Mesenchymal stem cell (in vitro differentiated cells and primary cell): Measurements from ENCODE around the gene NES.

Source experiments
- DNase-seq: peaks from one replicate; pipeline ENCODE4 v3.0.0-alpha.2; 2013
- H2AFZ ChIP-seq: one replicate; pipeline ENCODE4 v1.6.1; 2013; ENCODE audit warnings: low read depth, mild to moderate bottlenecking, control low read depth, inconsistent platforms, low read length, moderate library complexity
- H2AK5ac ChIP-seq: 2 replicates; pipeline ENCODE4 v1.6.1; 2013; ENCODE audit warnings: low read length, moderate library complexity, mild to moderate bottlenecking, inconsistent platforms; ENCODE audit not compliant: severe bottlenecking
- H2BK120ac ChIP-seq: one replicate; pipeline ENCODE4 v1.6.1; 2013; ENCODE audit warnings: low read depth, mild to moderate bottlenecking, inconsistent platforms, low read length, moderate library complexity
- H2BK12ac ChIP-seq, 2 experiments: one replicate each; pipeline ENCODE4 v1.6.1; 2013; ENCODE audit warnings: inconsistent platforms in 2 of 2, low read length in 2 of 2, mild to moderate bottlenecking in 2 of 2, moderate library complexity in 2 of 2, control low read depth in 1 of 2
- H2BK15ac ChIP-seq: one replicate; pipeline ENCODE4 v1.6.1; 2013; ENCODE audit warnings: mild to moderate bottlenecking, low read depth, inconsistent platforms; ENCODE audit not compliant: poor library complexity, severe bottlenecking
- H2BK5ac ChIP-seq: 2 replicates; pipeline ENCODE4 v1.6.1; 2013; ENCODE audit warnings: low read depth, mild to moderate bottlenecking, low read length, control low read depth, inconsistent platforms; ENCODE audit not compliant: poor library complexity, severe bottlenecking
- H3K14ac ChIP-seq, 2 experiments: one replicate each; pipeline ENCODE4 v1.6.1; 2013; ENCODE audit warnings: inconsistent platforms in 2 of 2, low read length in 2 of 2, control low read depth in 1 of 2, mild to moderate bottlenecking in 1 of 2, moderate library complexity in 1 of 2
- H3K18ac ChIP-seq, 2 experiments: one replicate each; pipeline ENCODE4 v1.6.1; 2013; ENCODE audit warnings: inconsistent platforms in 2 of 2, low read length in 2 of 2, control low read depth in 1 of 2, low read depth in 1 of 2, mild to moderate bottlenecking in 1 of 2
- H3K23ac ChIP-seq, 2 experiments: one replicate each; pipeline ENCODE4 v1.6.1; 2013; ENCODE audit warnings: inconsistent platforms in 2 of 2, low read length in 2 of 2, mild to moderate bottlenecking in 2 of 2, moderate library complexity in 2 of 2, control low read depth in 1 of 2
- H3K27ac ChIP-seq: 2 replicates; pipeline ENCODE4 v1.5.1; 2013; ENCODE audit warnings: mild to moderate bottlenecking, moderate library complexity, low read length, control low read depth, inconsistent platforms; ENCODE audit not compliant: poor library complexity, severe bottlenecking
- H3K27me3 ChIP-seq, 2 experiments: 2 replicates each; pipeline versions ENCODE4 v1.6.1 to v1.7.0; 2013; ENCODE audit warnings: low read length in 2 of 2, mild to moderate bottlenecking in 2 of 2, moderate library complexity in 2 of 2, control low read depth in 1 of 2, inconsistent platforms in 1 of 2; ENCODE audit not compliant: control insufficient read depth in 1 of 2, insufficient read depth in 1 of 2
- H3K36me3 ChIP-seq, 2 experiments: 2 replicates each; pipeline versions ENCODE4 v1.6.1 to v1.7.0; 2013; ENCODE audit warnings: low read length in 2 of 2, control low read depth in 1 of 2, inconsistent platforms in 1 of 2, low read depth in 1 of 2, mild to moderate bottlenecking in 1 of 2; ENCODE audit not compliant: insufficient read depth in 2 of 2, control insufficient read depth in 1 of 2
- H3K4ac ChIP-seq, 2 experiments: one replicate each; pipeline ENCODE4 v1.6.1; 2013; ENCODE audit warnings: inconsistent platforms in 2 of 2, low read length in 2 of 2, mild to moderate bottlenecking in 2 of 2, moderate library complexity in 2 of 2, control low read depth in 1 of 2, low read depth in 1 of 2
- H3K4me1 ChIP-seq: 2 replicates; pipeline ENCODE4 v1.6.1; 2013; ENCODE audit warnings: low read depth, low read length, control low read depth; ENCODE audit not compliant: control insufficient read depth, insufficient read depth
- H3K4me2 ChIP-seq: 2 replicates; pipeline ENCODE4 v1.6.1; 2013; ENCODE audit warnings: low read length, mild to moderate bottlenecking, inconsistent platforms; ENCODE audit not compliant: poor library complexity, severe bottlenecking
- H3K4me3 ChIP-seq, 2 experiments: 2 replicates each; pipeline versions ENCODE4 v1.5.1 to v1.7.0; 2013; ENCODE audit warnings: low read length in 2 of 2, mild to moderate bottlenecking in 2 of 2, control low read depth in 1 of 2, low read depth in 1 of 2; ENCODE audit not compliant: insufficient read depth in 1 of 2
- H3K79me1 ChIP-seq: replicated peaks from 2 replicates; pipeline ENCODE4 v1.6.1; 2013; ENCODE audit warnings: mild to moderate bottlenecking, control low read depth, low read length, inconsistent platforms; ENCODE audit not compliant: poor library complexity, severe bottlenecking
- H3K9ac ChIP-seq: 2 replicates; pipeline ENCODE4 v1.7.0; 2013; ENCODE audit warnings: mild to moderate bottlenecking, low read length, moderate library complexity
- H3K9me3 ChIP-seq: 2 replicates; pipeline ENCODE4 v1.7.0; 2013; ENCODE audit warnings: mild to moderate bottlenecking, low read length; ENCODE audit not compliant: control insufficient read depth
- H4K8ac ChIP-seq: one replicate; pipeline ENCODE4 v1.6.1; 2013; ENCODE audit warnings: inconsistent platforms, mild to moderate bottlenecking, low read length, moderate library complexity
- H4K91ac ChIP-seq: one replicate; pipeline ENCODE4 v1.6.1; 2013; ENCODE audit warnings: mild to moderate bottlenecking, low read length, inconsistent platforms
- WGBS: methylation state at CpG from one replicate; pipeline ENCODE4 v1.1.7; 2013; ENCODE audit warnings: mixed read lengths; 5-methylcytosine and 5-hydroxymethylcytosine counted together

The NES gene

DNA sequence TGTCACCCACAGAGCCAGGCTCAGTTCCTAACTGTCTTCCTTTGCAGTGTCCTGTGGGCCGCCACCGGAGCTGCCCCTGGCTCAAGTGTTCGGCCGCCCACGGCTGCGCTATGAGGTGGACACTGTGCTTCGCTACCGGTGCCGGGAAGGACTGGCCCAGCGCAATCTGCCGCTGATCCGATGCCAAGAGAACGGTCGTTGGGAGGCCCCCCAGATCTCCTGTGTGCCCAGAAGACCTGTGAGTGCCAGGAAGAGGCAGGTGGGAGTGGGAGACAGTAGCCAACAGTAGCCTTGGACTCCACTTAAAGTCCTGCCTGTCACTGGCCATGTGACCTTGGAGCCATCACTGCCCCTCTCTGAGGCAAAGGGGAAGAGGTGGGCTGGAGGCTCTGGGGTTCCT, 18.7 kb downstream of the NES start:
- Histone ChIP-seq H3K14ac (no peak overlapping the region), H2BK15ac (peak overlapping the region; percentile 44), H2AFZ (no peak overlapping the region), H3K9me3 (no peaks in the 10 kb centered on the region), H3K4me1 (peaks cover 46% of the 10 kb centered on the region), H3K9ac (no peak overlapping the region), H2BK5ac (no peak overlapping the region), H2BK12ac (no peak overlapping the region), H3K27me3 (peaks cover 38 to 42% of the 10 kb centered on the region in 2 experiments), H3K18ac (no peak overlapping the region), H4K91ac (peak overlapping the region; percentile 18), H2BK120ac (no peak overlapping the region), H3K23ac (no peak overlapping the region), H3K4ac (no peak overlapping the region), H3K36me3 (peaks cover 0 to 2% of the 10 kb centered on the region in 2 experiments), H2AK5ac (no peak overlapping the region), H3K4me3 (no peak overlapping the region), H3K4me2 (no peak overlapping the region), H4K8ac (no peak overlapping the region), H3K27ac (no peak overlapping the region), H3K79me1 (peaks cover 13% of the 10 kb centered on the region)
- no peak for DNase-seq
- WGBS, result 96% methylated on average over 14 of the region's 14 CpGs

DNA sequence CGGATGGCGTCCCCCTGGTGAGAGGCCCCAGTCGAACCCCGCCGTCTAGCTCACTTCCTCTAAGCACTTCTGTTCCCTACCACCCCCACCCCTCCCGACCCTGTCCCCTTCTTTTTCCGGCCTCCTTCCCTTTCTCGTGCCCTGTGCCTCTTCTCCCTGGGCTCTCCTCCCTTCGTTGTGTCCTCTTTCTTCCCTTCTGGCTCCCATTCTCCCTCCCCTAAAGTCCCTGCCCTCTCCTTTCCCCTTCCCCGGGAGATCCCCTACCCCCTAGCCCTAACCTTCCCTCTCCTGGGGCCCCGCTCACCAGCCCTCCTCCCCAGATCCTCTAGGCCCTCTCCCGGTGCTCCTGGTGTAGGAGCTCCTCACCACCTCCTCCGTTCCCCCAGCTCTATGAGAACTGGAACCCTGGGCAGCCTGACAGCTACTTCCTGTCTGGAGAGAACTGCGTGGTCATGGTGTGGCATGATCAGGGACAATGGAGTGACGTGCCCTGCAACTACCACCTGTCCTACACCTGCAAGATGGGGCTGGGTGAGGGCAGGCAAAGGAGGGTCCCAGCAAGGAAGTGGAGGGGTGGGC, 19.4 kb downstream of the NES start:
- peak overlapping the region; percentile 56 for H4K91ac ChIP-seq
- no peak for DNase-seq
- H3K9ac ChIP-seq, result peak overlapping the region; percentile 34
- H3K18ac ChIP-seq, result peak overlapping the region in 1 of 2 experiments; percentile 25
- peak overlapping the region; percentile 29 for H4K8ac ChIP-seq
- H3K36me3 ChIP-seq, result peaks cover 0 to 2% of the 10 kb centered on the region in 2 experiments
- no peak overlapping the region for H2BK120ac ChIP-seq
- WGBS, result 33% methylated on average over 14 of the region's 15 CpGs
- peak overlapping the region in 1 of 2 experiments; percentile 37 for H3K4ac ChIP-seq
- H3K27ac ChIP-seq, result no peak overlapping the region
- H3K4me2 ChIP-seq, result no peak overlapping the region
- no peaks in the 10 kb centered on the region for H3K9me3 ChIP-seq
- no peak overlapping the region for H3K4me3 ChIP-seq
- H2BK15ac ChIP-seq, result peak overlapping the region; percentile 20
- no peak overlapping the region for H2AFZ ChIP-seq
- H2BK5ac ChIP-seq, result no peak overlapping the region
- H3K27me3 ChIP-seq, result peaks cover 45 to 49% of the 10 kb centered on the region in 2 experiments
- H3K23ac ChIP-seq, result no peak overlapping the region
- no peak overlapping the region for H2AK5ac ChIP-seq
- H3K79me1 ChIP-seq, result peaks cover 13% of the 10 kb centered on the region
- H3K4me1 ChIP-seq, result peaks cover 40% of the 10 kb centered on the region
- H2BK12ac ChIP-seq, result peak overlapping the region in 1 of 2 experiments; percentile 4
- no peak overlapping the region for H3K14ac ChIP-seq

DNA sequence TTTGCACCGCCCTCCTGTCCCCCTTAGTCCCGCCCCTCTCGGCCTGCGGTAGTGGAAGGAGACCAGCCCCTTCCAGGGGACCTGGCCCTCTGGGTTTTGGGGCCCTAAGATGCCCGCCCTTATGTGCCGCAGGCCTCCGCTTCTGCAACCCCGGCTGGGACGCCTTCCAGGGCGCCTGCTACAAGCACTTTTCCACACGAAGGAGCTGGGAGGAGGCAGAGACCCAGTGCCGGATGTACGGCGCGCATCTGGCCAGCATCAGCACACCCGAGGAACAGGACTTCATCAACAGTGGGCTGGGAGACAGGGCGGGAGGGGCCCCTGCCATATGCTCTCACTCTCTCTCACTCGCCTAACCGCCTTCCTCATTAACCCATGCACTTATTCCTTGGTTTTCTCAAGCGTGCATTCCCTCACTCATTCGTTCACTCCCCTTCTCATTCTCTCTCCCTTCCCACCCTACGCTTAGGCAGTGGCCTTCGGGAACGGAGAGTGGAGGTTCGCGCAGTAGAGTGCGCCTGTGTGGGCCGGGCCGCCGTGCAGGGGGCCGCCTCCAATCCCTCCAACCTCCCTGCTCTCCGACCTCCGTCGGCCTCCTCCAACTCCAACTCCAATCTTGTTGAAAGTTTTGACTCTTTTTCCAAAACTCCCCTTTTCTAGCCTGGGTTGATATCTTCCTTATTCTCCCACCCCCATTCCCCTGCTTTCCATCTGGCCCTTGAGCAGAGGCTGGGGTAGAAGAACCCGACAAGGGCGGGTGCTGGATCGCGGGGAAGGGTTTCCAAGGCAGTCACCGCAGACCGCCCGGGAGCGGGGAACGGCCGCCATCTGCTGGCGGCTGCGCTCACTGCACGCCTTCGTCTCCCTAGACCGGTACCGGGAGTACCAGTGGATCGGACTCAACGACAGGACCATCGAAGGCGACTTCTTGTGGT, 20.1 kb downstream of the NES start:
- H3K4me3 ChIP-seq, result peak overlapping the region in 1 of 2 experiments; percentile 71
- no peak overlapping the region for H2BK12ac ChIP-seq
- H3K4me2 ChIP-seq, result peak overlapping the region; percentile 71
- no peak overlapping the region for H4K91ac ChIP-seq
- peaks cover 13% of the 10 kb centered on the region for H3K79me1 ChIP-seq
- H3K4ac ChIP-seq, result no peak overlapping the region
- no peak overlapping the region for H3K14ac ChIP-seq
- H3K36me3 ChIP-seq, result peaks cover 0 to 2% of the 10 kb centered on the region in 2 experiments
- peak; percentile 75 for DNase-seq
- WGBS, result 2% methylated on average over 54 of the region's 54 CpGs
- H2AK5ac ChIP-seq, result no peak overlapping the region
- no peak overlapping the region for H2BK5ac ChIP-seq
- H2BK15ac ChIP-seq, result no peak overlapping the region
- H3K27me3 ChIP-seq, result peaks cover 52 to 56% of the 10 kb centered on the region in 2 experiments
- peaks cover 36% of the 10 kb centered on the region for H3K4me1 ChIP-seq
- peak overlapping the region; percentile 65 for H4K8ac ChIP-seq
- H3K9me3 ChIP-seq, result no peaks in the 10 kb centered on the region
- no peak overlapping the region for H2BK120ac ChIP-seq
- H2AFZ ChIP-seq, result no peak overlapping the region
- peak overlapping the region; percentile 49 for H3K9ac ChIP-seq
- no peak overlapping the region for H3K23ac ChIP-seq
- peak overlapping the region in 1 of 2 experiments; percentile 48 for H3K18ac ChIP-seq
- no peak overlapping the region for H3K27ac ChIP-seq

DNA sequence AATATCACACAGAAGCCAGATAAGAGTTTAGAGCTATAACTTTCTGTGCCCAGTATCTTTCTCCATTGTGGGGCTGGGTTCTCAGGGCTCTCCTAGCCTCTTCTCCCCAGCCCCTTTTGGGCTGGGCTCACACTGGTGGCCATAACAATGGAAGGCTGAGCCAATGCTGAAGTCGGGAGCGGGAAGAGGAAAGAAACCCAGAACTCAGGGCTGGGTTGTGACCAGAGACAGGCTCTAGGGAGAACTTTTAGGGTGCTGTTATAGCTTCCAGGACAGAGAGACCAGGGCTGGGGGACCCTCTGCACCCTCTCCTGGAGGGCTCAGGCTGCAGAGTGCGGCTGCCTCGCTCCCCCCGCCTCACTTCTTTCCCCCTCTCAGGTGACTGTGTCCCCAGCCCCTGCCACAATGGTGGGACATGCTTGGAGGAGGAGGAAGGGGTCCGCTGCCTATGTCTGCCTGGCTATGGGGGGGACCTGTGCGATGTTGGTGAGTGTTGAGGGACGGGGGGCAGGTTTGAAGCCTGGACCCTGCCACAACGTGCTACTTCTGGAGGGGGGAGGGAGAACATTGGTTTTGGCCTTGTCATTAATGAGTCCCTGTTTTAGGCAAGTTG, 21.2 kb downstream of the NES start:
- no peak overlapping the region for H3K4me2 ChIP-seq
- no peak overlapping the region for H3K9ac ChIP-seq
- H3K4ac ChIP-seq, result no peak overlapping the region
- H2AK5ac ChIP-seq, result no peak overlapping the region
- DNase-seq, result no peak
- no peak overlapping the region for H2BK120ac ChIP-seq
- H2AFZ ChIP-seq, result no peak overlapping the region
- H3K14ac ChIP-seq, result no peak overlapping the region
- no peak overlapping the region for H4K8ac ChIP-seq
- H3K79me1 ChIP-seq, result peaks cover 13% of the 10 kb centered on the region
- H3K27ac ChIP-seq, result no peak overlapping the region
- no peak overlapping the region for H3K23ac ChIP-seq
- peaks cover 63 to 66% of the 10 kb centered on the region in 2 experiments for H3K27me3 ChIP-seq
- H3K18ac ChIP-seq, result no peak overlapping the region
- no peaks in the 10 kb centered on the region for H3K9me3 ChIP-seq
- H2BK5ac ChIP-seq, result no peak overlapping the region
- H3K4me3 ChIP-seq, result no peak overlapping the region
- H3K4me1 ChIP-seq, result peaks cover 29% of the 10 kb centered on the region
- H2BK15ac ChIP-seq, result no peak overlapping the region
- peaks cover 0 to 2% of the 10 kb centered on the region in 2 experiments for H3K36me3 ChIP-seq
- H4K91ac ChIP-seq, result no peak overlapping the region
- WGBS, result 91% methylated on average over 5 of the region's 9 CpGs
- H2BK12ac ChIP-seq, result no peak overlapping the region
